ENCODE measurements around the gene RHOBTB3. TPM values are rescaled to one million over a fixed set of nuclear protein-coding genes. Genes with fewer than 3 reads are reported as not detected.
"Not testable (repeated sequence)": the region's sequence is repeated elsewhere in the genome, so short reads cannot be mapped to it uniquely, and the experiment has no call there.

RHOBTB3 gene
- 48.7 TPM for total RNA-seq

GRCh38 chr5:95730730-95731570 lies at the start of gene RHOBTB3:
Gene RHOBTB3, plus strand, starts transcription at chr5:95731336. Its CDS starts 347 bp downstream, at chr5:95731683.
- DNase-seq (ENCODE audit: low read depth in 2 of 3, low spot score in 2 of 3), result peak in 2 of 3 donors; percentile 72 to 76

GRCh38 chr5:95682891-95683290 lies 48.2 kb upstream of the RHOBTB3 start, which contains the start of gene SPATA9:
Gene SPATA9, minus strand, starts transcription at chr5:95682991. Its CDS starts 137 bp downstream, at chr5:95682854.
- no peak for DNase-seq (ENCODE audit: low read depth in 2 of 3, low spot score in 2 of 3)

- no peak for DNase-seq (ENCODE audit: low read depth in 2 of 3, low spot score in 2 of 3)
Observed at GRCh38 chr5:95684361-95684760, 46.8 kb upstream of the RHOBTB3 start.

- no peak for DNase-seq (ENCODE audit: low read depth in 2 of 3, low spot score in 2 of 3)
Observed at GRCh38 chr5:95686651-95687050, 44.5 kb upstream of the RHOBTB3 start.

- no peak for DNase-seq (ENCODE audit: low read depth in 2 of 3, low spot score in 2 of 3)
Observed at GRCh38 chr5:95689680-95690079, 41.5 kb upstream of the RHOBTB3 start.

- DNase-seq (ENCODE audit: low read depth in 2 of 3, low spot score in 2 of 3), result no peak
Observed at GRCh38 chr5:95690333-95690732, 40.8 kb upstream of the RHOBTB3 start.

GRCh38 chr5:95697781-95698681 lies 33.1 kb upstream of the RHOBTB3 start:
- DNase-seq (ENCODE audit: low read depth in 2 of 3, low spot score in 2 of 3), result no peak

GRCh38 chr5:95699337-95699736 lies 31.8 kb upstream of the RHOBTB3 start:
- no peak for DNase-seq (ENCODE audit: low read depth in 2 of 3, low spot score in 2 of 3)

GRCh38 chr5:95701074-95701473 lies 30.1 kb upstream of the RHOBTB3 start:
- no peak for DNase-seq (ENCODE audit: low read depth in 2 of 3, low spot score in 2 of 3)

GRCh38 chr5:95704150-95704549 lies 27.0 kb upstream of the RHOBTB3 start:
- DNase-seq (ENCODE audit: low read depth in 2 of 3, low spot score in 2 of 3), result no peak

GRCh38 chr5:95706196-95706595 lies 24.9 kb upstream of the RHOBTB3 start:
- DNase-seq (ENCODE audit: low read depth in 2 of 3, low spot score in 2 of 3), result not testable (repeated sequence)

- DNase-seq (ENCODE audit: low read depth in 2 of 3, low spot score in 2 of 3), result no peak
Observed at GRCh38 chr5:95707055-95707454, 24.1 kb upstream of the RHOBTB3 start.

- DNase-seq (ENCODE audit: low read depth in 2 of 3, low spot score in 2 of 3), result not testable (repeated sequence)
Observed at GRCh38 chr5:95707534-95708188, 23.5 kb upstream of the RHOBTB3 start.

- DNase-seq (ENCODE audit: low read depth in 2 of 3, low spot score in 2 of 3), result no peak
Observed at GRCh38 chr5:95708876-95709275, 22.3 kb upstream of the RHOBTB3 start.

- DNase-seq (ENCODE audit: low read depth in 2 of 3, low spot score in 2 of 3), result no peak
Observed at GRCh38 chr5:95709967-95710650, 21.0 kb upstream of the RHOBTB3 start.

- DNase-seq (ENCODE audit: low read depth in 2 of 3, low spot score in 2 of 3), result not testable (repeated sequence)
Observed at GRCh38 chr5:95710651-95711500, 20.3 kb upstream of the RHOBTB3 start.

- DNase-seq (ENCODE audit: low read depth in 2 of 3, low spot score in 2 of 3), result no peak
Observed at GRCh38 chr5:95711501-95712346, 19.4 kb upstream of the RHOBTB3 start.

- DNase-seq (ENCODE audit: low read depth in 2 of 3, low spot score in 2 of 3), result no peak
Observed at GRCh38 chr5:95712347-95712958, 18.7 kb upstream of the RHOBTB3 start.
